HG03097 (cell line): Measurements from ENCODE around the gene MAPK8IP3.
"Not testable (repeated sequence)": the region's sequence is repeated elsewhere in the genome, so short reads cannot be mapped to it uniquely, and the experiment has no call there.

Source experiments
- ATAC-seq: cut with Tn5 transposase; IDR thresholded peaks from one replicate; pipeline ENCODE4 v1.9.1; 2021; ENCODE audit not compliant: unreplicated experiment, low FRiP score

The MAPK8IP3 gene

GRCh38 chr16:1732071-1732470 is 26.1 kb downstream of the MAPK8IP3 start:
- no peak for ATAC-seq

GRCh38 chr16:1732551-1732987 is 26.6 kb downstream of the MAPK8IP3 start:
- not testable (repeated sequence) for ATAC-seq

GRCh38 chr16:1734123-1734522 is 28.1 kb downstream of the MAPK8IP3 start:
- ATAC-seq = no peak

GRCh38 chr16:1734816-1735215 is 28.8 kb downstream of the MAPK8IP3 start:
- ATAC-seq = no peak

- ATAC-seq = no peak
These were observed 34.2 kb downstream of the MAPK8IP3 start for GRCh38 chr16:1740234-1740633.

GRCh38 chr16:1740781-1741490 is 34.9 kb downstream of the MAPK8IP3 start:
- no peak for ATAC-seq

GRCh38 chr16:1741553-1742165 is 35.7 kb downstream of the MAPK8IP3 start:
- no peak for ATAC-seq

GRCh38 chr16:1743376-1744337 is 37.7 kb downstream of the MAPK8IP3 start:
- ATAC-seq = no peak

GRCh38 chr16:1744338-1744840 is 38.4 kb downstream of the MAPK8IP3 start:
- ATAC-seq = no peak

- no peak for ATAC-seq
These were observed 39.3 kb downstream of the MAPK8IP3 start for GRCh38 chr16:1745181-1745899.

- no peak for ATAC-seq
These were observed 40.1 kb downstream of the MAPK8IP3 start for GRCh38 chr16:1745900-1746692.

GRCh38 chr16:1746693-1747195 is 40.7 kb downstream of the MAPK8IP3 start:
- no peak for ATAC-seq

- no peak for ATAC-seq
These were observed 41.9 kb downstream of the MAPK8IP3 start for GRCh38 chr16:1747934-1748333.

- no peak for ATAC-seq
These were observed 43.4 kb downstream of the MAPK8IP3 start for GRCh38 chr16:1749152-1750117.

- no peak for ATAC-seq
These were observed 46.0 kb downstream of the MAPK8IP3 start for GRCh38 chr16:1751946-1752345.

- ATAC-seq = no peak
These were observed 46.9 kb downstream of the MAPK8IP3 start for GRCh38 chr16:1752853-1753252.

- no peak for ATAC-seq
These were observed 48.2 kb downstream of the MAPK8IP3 start for GRCh38 chr16:1754204-1754603.
